Osteocyte (in vitro differentiated cells): ENCODE results near the gene NRXN2. TPM values are rescaled to one million over a fixed set of nuclear protein-coding genes. Genes with fewer than 3 reads are reported as not detected.

Experiments used
- DNase-seq: peaks from one replicate; pipeline ENCODE4 v3.0.0; 2021; ENCODE audit warnings: mixed read lengths; ENCODE audit not compliant: unreplicated experiment; ENCODE audit errors: extremely low spot score
- H3K27ac Mint-ChIP-seq: one replicate; pipeline ENCODE4 v1.8.0; 2021; ENCODE audit warnings: mild to moderate bottlenecking, mixed read lengths; ENCODE audit not compliant: unreplicated experiment
- H3K27me3 Mint-ChIP-seq: one replicate; pipeline ENCODE4 v1.8.0; 2021; ENCODE audit warnings: mixed read lengths; ENCODE audit not compliant: unreplicated experiment
- H3K36me3 Mint-ChIP-seq: one replicate; pipeline ENCODE4 v1.8.0; 2021; ENCODE audit warnings: mixed read lengths; ENCODE audit not compliant: unreplicated experiment
- H3K4me1 Mint-ChIP-seq: one replicate; pipeline ENCODE4 v1.8.0; 2021; ENCODE audit warnings: mixed read lengths; ENCODE audit not compliant: unreplicated experiment
- H3K4me3 Mint-ChIP-seq: one replicate; pipeline ENCODE4 v1.8.0; 2021; ENCODE audit warnings: mild to moderate bottlenecking, moderate library complexity, mixed read lengths; ENCODE audit not compliant: unreplicated experiment
- H3K9me3 Mint-ChIP-seq: one replicate; pipeline ENCODE4 v1.8.0; 2021; ENCODE audit warnings: mixed read lengths; ENCODE audit not compliant: unreplicated experiment
- total RNA-seq: library from RNA; stranded (reverse); gene quantifications from 2 replicates; pipeline ENCODE4 v1.2.1, GENCODE V29; 2021
- TF ChIP-seq, protein P1 (sequence below): fragments of 200-600 bp; sonication (generic); IDR thresholded peaks from 2 replicates; pipeline ENCODE4 v1.5.0; 2021; ENCODE audit warnings: antibody characterized with exemption, mild to moderate bottlenecking, moderate library complexity

The NRXN2 gene
- total RNA-seq, 1 donor from 2014 or later, result 2.6 TPM

DNA sequence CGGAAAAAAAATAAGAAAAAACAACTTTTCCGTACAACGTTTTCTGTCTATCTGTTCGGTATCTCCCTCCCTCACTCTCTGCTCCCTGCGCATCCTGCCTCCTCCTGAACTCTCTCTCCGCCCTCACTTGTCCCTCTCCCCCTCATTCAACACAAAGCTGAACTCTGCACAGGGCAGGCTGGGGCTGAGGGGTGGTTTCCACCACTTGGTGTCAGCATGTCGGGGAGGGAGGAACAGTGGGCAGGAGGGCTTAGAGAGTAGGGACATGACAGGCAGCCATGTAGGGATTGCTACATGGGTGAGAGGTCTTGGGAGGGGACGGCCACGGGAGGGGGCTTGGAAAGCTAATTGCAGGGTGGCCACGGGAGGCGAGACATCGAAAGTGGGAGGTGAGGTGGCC, 114.4 kb downstream of the NRXN2 start:
- Mint-ChIP-seq H3K4me1 (no peaks in the 10 kb centered on the region), H3K36me3 (no peaks in the 10 kb centered on the region), H3K4me3 (no peak overlapping the region), H3K27ac (no peak overlapping the region), H3K9me3 (no peaks in the 10 kb centered on the region), H3K27me3 (peaks cover 13% of the 10 kb centered on the region)
- no peak for DNase-seq
- TF ChIP-seq, protein P1, sequence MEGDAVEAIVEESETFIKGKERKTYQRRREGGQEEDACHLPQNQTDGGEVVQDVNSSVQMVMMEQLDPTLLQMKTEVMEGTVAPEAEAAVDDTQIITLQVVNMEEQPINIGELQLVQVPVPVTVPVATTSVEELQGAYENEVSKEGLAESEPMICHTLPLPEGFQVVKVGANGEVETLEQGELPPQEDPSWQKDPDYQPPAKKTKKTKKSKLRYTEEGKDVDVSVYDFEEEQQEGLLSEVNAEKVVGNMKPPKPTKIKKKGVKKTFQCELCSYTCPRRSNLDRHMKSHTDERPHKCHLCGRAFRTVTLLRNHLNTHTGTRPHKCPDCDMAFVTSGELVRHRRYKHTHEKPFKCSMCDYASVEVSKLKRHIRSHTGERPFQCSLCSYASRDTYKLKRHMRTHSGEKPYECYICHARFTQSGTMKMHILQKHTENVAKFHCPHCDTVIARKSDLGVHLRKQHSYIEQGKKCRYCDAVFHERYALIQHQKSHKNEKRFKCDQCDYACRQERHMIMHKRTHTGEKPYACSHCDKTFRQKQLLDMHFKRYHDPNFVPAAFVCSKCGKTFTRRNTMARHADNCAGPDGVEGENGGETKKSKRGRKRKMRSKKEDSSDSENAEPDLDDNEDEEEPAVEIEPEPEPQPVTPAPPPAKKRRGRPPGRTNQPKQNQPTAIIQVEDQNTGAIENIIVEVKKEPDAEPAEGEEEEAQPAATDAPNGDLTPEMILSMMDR, result no peak

DNA sequence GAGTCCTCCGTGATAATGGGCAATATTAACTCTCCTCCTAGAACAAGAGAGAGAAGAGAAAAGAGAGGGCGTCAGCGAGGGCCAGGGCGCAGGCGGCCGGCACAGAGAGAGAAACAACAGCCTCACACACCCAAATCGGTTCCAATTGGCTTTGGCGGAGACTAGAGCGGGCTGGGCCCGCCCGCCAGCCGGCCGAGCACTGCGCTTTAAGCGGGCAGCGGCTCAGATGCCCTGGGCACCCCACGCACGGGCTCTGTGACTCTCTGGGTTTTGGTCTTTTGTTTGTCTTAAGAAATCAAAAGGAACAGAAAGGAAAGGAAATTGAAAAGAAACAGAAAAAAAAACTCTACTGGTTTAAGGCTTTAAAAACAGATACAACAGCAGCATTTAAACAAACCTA, 115.0 kb downstream of the NRXN2 start:
- H3K9me3 Mint-ChIP-seq, result no peaks in the 10 kb centered on the region
- H3K36me3 Mint-ChIP-seq, result no peaks in the 10 kb centered on the region
- peaks cover 13% of the 10 kb centered on the region for H3K27me3 Mint-ChIP-seq
- H3K4me3 Mint-ChIP-seq, result no peak overlapping the region
- no peaks in the 10 kb centered on the region for H3K4me1 Mint-ChIP-seq
- DNase-seq, result no peak
- TF ChIP-seq, protein P1, result no peak
- no peak overlapping the region for H3K27ac Mint-ChIP-seq

DNA sequence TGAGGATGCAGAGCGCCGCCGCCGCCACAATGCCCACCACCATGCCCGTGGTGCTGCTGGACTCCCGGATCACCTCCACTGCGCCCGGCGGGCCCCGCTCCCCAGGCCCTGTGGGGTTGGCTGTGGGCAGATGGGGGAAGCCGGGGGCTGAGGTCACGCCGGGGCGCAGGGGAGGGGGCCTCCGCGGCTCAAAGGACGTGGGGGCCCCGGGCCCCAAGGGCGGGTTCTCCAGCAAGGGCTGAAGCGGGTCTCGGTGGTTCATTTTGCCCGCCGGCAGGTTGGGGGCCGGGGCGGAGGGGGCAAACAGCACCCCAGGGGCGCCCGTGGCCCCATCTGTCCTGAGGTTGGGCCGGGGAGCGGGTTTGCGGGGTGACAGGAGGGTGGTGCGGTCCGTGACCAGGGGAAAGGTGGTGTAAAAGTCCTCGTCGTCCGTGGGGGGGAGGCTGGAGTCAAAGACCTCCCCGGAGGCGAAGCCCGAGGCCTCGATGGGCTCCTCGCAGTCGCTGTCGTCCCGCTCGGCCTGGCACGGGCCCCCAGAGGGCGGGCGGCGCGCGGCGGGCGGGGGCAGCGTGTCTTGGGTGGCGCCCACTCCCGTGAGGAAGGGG, 115.5 kb downstream of the NRXN2 start:
- no peaks in the 10 kb centered on the region for H3K36me3 Mint-ChIP-seq
- no peaks in the 10 kb centered on the region for H3K9me3 Mint-ChIP-seq
- H3K4me1 Mint-ChIP-seq, result no peaks in the 10 kb centered on the region
- DNase-seq, result no peak
- no peak overlapping the region for H3K27ac Mint-ChIP-seq
- TF ChIP-seq, protein P1, result no peak
- H3K27me3 Mint-ChIP-seq, result peaks cover 13% of the 10 kb centered on the region
- H3K4me3 Mint-ChIP-seq, result no peak overlapping the region

DNA sequence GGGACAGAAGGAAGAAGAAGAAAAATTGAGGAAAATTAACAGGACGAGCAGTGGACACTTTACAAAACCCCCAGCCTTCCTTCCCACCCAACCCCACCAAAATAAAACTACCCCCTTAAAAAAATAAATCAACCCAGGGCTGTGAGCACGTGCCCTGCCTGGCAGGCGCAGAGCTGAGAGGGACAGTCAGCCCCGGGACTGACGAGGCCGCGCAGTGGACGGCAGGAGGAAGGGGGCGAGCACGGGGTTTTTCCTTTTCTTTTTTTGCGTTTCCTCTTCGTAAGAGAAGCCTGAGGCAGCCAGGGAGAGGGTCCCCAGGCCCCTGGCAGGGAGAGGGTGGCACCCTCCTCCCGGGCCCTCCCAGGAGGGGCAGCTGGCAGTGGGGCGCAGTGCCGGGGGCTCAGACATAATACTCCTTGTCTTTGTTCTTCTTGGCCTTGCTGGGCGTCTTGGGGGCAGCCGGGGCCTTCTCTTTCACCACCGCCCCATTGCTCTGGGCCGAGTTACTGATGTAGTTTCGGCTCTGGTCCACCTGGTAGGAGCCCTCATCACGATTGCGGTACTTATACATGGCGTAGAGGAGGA, 116.1 kb downstream of the NRXN2 start:
- H3K9me3 Mint-ChIP-seq, result no peaks in the 10 kb centered on the region
- no peak overlapping the region for H3K4me3 Mint-ChIP-seq
- H3K27me3 Mint-ChIP-seq, result peaks cover 13% of the 10 kb centered on the region
- H3K36me3 Mint-ChIP-seq, result no peaks in the 10 kb centered on the region
- no peak for DNase-seq
- no peak overlapping the region for H3K27ac Mint-ChIP-seq
- H3K4me1 Mint-ChIP-seq, result no peaks in the 10 kb centered on the region
- TF ChIP-seq, protein P1, result no peak

DNA sequence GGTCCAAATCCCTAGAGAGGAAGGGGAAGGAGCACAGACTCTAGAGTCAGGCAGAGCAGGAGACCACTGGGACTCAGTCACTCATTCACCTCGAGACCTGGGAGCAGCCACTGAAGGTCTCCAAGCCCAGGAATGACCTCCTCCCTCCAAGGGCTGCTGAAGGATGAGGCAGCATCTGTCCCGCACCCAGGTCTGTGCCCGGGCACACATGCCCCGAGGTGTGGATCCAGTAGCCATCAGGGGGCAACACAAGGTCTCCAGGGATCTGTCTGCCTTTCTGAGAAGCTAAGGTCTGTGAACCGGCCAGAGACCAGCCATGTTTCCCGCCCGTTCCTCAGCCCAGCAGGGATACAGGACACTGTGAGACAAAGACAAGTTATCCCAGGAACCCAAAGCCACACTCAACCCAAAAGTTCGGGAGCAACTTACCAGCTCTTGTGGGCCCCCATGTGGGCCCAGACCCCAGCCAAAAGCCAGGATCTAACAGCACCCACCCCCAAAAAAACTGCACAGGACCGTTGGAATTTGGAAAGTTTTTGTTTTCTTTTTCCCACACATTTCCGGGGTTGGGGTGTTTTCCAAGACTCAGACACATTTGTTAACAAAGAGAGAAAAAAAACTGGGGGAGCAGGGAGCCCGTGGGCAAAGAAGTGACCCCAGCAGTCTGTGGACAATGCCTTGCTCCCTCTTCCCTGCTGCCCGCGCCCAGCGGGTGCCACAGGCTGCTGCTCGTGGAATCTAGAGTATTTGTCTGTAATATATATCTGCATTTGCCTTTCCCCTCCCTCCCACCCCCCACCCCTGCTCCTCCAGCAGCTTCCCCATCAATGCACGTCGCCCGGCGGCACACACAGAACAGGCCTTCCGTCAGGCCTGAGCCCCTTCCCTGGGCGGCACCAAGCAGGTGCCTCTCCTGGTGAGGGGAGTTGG, 117.1 kb downstream of the NRXN2 start:
- no peak overlapping the region for H3K27ac Mint-ChIP-seq
- no peaks in the 10 kb centered on the region for H3K4me1 Mint-ChIP-seq
- no peaks in the 10 kb centered on the region for H3K36me3 Mint-ChIP-seq
- TF ChIP-seq, protein P1, result no peak
- H3K27me3 Mint-ChIP-seq, result peaks cover 13% of the 10 kb centered on the region
- no peak overlapping the region for H3K4me3 Mint-ChIP-seq
- H3K9me3 Mint-ChIP-seq, result no peaks in the 10 kb centered on the region
- no peak for DNase-seq
